Right cardiac atrium (tissue), 5 donors: ENCODE results near the gene CA10. TPM values are rescaled to one million over a fixed set of nuclear protein-coding genes. Genes with fewer than 3 reads are reported as not detected.

Experiments
- ATAC-seq, 2 donors: fragments of 200-7000 bp; cut with Tn5 transposase; one replicate each; pipeline versions ENCODE4 v1.8.0 to v1.9.1; 2020; ENCODE audit warnings: moderate library complexity in 2 of 2, mild to moderate bottlenecking in 1 of 2
- DNase-seq, 3 donors: peaks; one replicate each; pipeline ENCODE4 v3.0.0-alpha.2; 2020
- H3K27ac ChIP-seq: one replicate; pipeline ENCODE4 v1.5.1; 2013; ENCODE audit warnings: mild to moderate bottlenecking, low read length, control low read depth, moderate library complexity
- H3K27me3 ChIP-seq: one replicate; pipeline ENCODE4 v1.6.1; 2013; ENCODE audit not compliant: control insufficient read depth, insufficient read depth
- H3K4me1 ChIP-seq: one replicate; pipeline ENCODE4 v1.6.1; 2013; ENCODE audit warnings: low read length; ENCODE audit not compliant: control insufficient read depth, insufficient read depth
- H3K4me3 ChIP-seq: one replicate; pipeline ENCODE4 v1.5.1; 2013; ENCODE audit warnings: low read length, control low read depth
- H3K9me3 ChIP-seq: one replicate; pipeline ENCODE4 v1.6.1; 2013; ENCODE audit warnings: low read length; ENCODE audit not compliant: control insufficient read depth
- WGBS: extraction: QIAGEN DNeasy Blood & Tissue Kit; methylation state at CpG from one replicate; pipeline ENCODE4 v1.1.7; 2013; 5-methylcytosine and 5-hydroxymethylcytosine counted together
- intact Hi-C, 4 donors: fragments of 100-400 bp; cut with DNase I; formaldehyde crosslinking; loops; one replicate each; pipeline versions ENCODE4 v1.11.0 to v1.14.0; 2022 to 2023
- polyA plus RNA-seq: library from polyadenylated mRNA; stranded (reverse); fragments of 200-250 nt; gene quantifications from one replicate; pipeline ENCODE4 v1.2.3, GENCODE V29; 2013
- total RNA-seq, 4 donors: library from RNA; stranded (reverse); fragmentation: NEBNext Ultra II Directional; extraction: Animal tissue kit (Norgen Biotek cat#: 25700); gene quantifications; one replicate each; pipeline ENCODE4 v1.2.1, GENCODE V29; 2021
- donor health status: healthy with polysubstance abuse.
- donor health status: DM: no; HTN: yes; CAD: no.
- donor health status: DM: no; HTN: no; CAD: no.
- donor health status: DM: no; HTN: yes; CAD: no; lungs with severe emphysema.
- donor health status: DM: yes; HTN: yes; CAD: no.

The CA10 gene
- total and polyA plus RNA-seq, 5 donors: 0.05 TPM; not detected in 4

DNA sequence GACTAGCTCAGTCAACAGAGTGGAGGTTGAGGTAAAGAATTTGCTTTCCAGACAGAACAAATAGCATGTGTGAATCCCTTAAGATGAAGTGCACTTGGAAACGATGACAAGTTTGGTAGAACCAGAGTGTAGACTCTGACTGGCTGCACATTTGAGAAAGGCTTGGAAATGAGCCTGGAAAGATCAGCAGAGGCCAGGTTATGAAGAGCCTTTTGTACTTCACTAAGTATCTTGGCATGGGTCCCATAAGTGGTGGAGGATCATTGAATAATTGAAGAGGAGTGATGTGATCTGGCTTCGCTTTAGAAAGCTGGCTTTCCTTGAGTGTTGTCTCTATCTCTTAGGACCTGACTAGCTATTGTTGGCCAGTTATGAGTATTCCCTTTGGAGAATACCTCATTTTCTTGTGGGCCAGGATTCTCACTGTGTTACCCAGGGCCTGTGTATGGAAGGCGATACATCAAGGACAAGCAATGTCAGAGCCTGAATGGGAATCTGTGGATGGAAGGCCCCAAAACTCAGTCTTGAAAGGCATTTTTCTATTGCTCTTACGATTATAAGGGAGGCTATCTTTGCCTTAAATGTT lies 568.4 kb downstream of the CA10 start:
- no peak overlapping the region for H3K27ac ChIP-seq
- H3K4me1 ChIP-seq: no peaks in the 10 kb centered on the region
- intact Hi-C loops: no loop called here
- H3K9me3 ChIP-seq: no peaks in the 10 kb centered on the region
- H3K4me3 ChIP-seq: no peak overlapping the region
- 46% methylated on average over 4 of the region's 4 CpGs for WGBS
- DNase-seq (no peak), ATAC-seq (no peak)
- H3K27me3 ChIP-seq: no peaks in the 10 kb centered on the region

DNA sequence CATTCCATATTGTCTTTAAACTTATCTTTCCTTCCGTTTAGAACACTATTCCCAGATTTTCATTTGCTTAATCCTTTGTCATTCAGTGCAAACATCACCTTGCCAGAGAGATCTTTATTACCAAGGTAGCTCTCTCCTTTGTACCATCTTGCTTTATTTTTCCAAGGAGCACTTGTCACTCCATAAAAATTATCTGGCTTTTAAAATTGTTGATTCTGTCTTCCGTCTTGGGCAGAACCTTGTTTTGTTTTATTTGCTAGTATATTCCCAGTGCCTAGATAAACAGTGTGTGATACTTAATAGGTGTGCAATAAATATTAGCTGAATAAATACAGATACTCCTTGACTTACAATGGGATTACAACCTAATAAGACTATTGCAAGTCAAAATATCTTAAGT lies 570.5 kb downstream of the CA10 start:
- intact Hi-C loops: no loop called here
- WGBS: 77% methylated on average over 2 of the region's 2 CpGs
- no peak for ATAC-seq
- Histone ChIP-seq H3K27ac (no peak overlapping the region), H3K9me3 (no peaks in the 10 kb centered on the region), H3K27me3 (no peaks in the 10 kb centered on the region), H3K4me3 (no peak overlapping the region), H3K4me1 (no peaks in the 10 kb centered on the region)
- DNase-seq: no peak

DNA sequence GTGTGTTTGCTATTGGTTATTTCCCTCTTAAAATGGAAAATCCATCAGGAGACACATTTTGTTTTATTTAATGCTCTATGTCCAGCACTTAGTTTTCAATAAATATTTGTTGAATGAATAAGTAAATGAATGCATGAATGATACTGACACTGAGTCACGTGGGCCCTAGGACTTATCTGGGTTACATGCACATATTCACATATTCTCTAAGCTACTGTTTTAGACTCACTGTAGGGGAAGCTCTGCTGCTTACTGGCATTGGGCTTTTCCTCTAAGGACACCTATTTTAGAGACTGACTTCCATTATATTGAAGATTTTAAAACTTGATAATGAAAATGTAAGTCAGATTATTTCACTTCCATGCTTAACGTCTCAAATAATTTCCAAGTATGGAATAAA lies 571.0 kb downstream of the CA10 start:
- Histone ChIP-seq H3K4me3 (no peak overlapping the region), H3K27me3 (no peaks in the 10 kb centered on the region), H3K4me1 (no peaks in the 10 kb centered on the region), H3K9me3 (no peaks in the 10 kb centered on the region), H3K27ac (no peak overlapping the region)
- intact Hi-C loops: no loop called here
- 81% methylated on average over 2 of the region's 2 CpGs for WGBS
- DNase-seq (no peak), ATAC-seq (no peak)

DNA sequence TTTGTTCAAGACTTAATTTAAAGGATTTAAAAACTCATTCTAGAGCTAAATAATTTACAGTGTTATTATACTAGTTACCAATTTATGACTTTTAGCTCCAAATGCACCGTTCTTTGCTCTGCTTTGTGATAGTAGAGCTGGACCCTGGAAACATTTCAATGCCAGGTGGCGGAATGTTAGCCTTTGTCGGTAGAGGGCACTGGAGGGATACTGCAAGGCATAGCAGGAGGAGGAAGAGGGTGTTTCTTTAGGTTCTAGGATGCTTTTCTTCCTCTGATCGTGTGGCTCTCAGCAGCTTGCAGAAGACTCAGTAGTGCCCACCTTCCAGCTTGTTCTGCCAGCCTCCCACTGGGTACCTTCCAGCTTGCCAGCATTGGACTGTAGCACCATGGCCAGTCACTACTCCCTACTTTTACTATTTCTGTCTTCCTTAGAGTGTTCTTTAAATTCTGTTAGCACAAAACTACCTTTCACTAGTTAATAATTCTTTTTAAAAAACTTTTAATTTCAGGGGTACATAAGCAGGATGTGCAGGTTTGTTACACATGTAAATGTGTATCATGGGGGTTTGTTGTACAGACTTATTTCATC lies 572.9 kb downstream of the CA10 start:
- Histone ChIP-seq H3K4me3 (no peak overlapping the region), H3K27ac (no peak overlapping the region), H3K27me3 (no peaks in the 10 kb centered on the region), H3K4me1 (no peaks in the 10 kb centered on the region), H3K9me3 (no peaks in the 10 kb centered on the region)
- 30% methylated on average over 4 of the region's 4 CpGs for WGBS
- DNase-seq (no peak), ATAC-seq (no peak)
- intact Hi-C loops: no loop called here

DNA sequence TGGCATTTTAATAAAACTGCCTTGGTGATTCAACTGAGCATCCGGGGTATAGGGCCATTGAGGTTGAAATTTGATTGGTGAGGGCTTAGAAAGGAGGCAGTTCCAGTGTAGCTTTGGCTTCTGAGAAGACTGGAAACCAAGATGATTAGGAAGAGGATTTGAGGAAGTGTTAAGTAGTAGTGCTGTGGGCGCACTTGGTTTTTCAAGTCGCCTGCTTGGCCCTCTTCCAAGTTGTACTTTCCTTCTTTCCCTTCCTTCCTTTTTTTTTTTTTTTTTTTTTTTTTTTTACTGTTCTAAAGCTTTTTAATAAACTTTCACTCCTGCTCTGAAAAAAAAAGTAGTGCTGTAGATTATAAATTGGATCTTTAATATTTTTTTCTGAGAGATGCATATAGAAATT lies 577.6 kb downstream of the CA10 start:
- Histone ChIP-seq H3K4me1 (no peaks in the 10 kb centered on the region), H3K27me3 (no peaks in the 10 kb centered on the region), H3K9me3 (no peaks in the 10 kb centered on the region), H3K4me3 (no peak overlapping the region), H3K27ac (no peak overlapping the region)
- WGBS: 71% methylated on average over 3 of the region's 3 CpGs
- ATAC-seq: no peak
- intact Hi-C loops: no loop called here
- DNase-seq: no peak
